Calu3 (cell line): ENCODE measurements around the gene FBXO33. TPM values are rescaled to one million over a fixed set of nuclear protein-coding genes. Genes with fewer than 3 reads are reported as not detected.

Experiments used
- BruUV-seq: library from RNA; stranded (reverse); fragments of 400-500 nt; replicated peaks from 2 replicates; lab custom pipeline; 2021; lab: Mats Ljungman, UMichigan
- CTCF ChIA-PET: fragments of 300-600 bp; sonication (Branson Sonifier 250); formaldehyde crosslinking; loops from one replicate; lab custom pipeline; 2022; ENCODE audit warnings: antibody characterized with exemption; lab: Charles Lee
- DNase-seq: peaks from one replicate; pipeline ENCODE4 v3.0.0; 2022
- H3K27ac Mint-ChIP-seq: one replicate; pipeline ENCODE4 v1.8.0; 2022; ENCODE audit warnings: mixed read lengths; ENCODE audit not compliant: unreplicated experiment
- H3K27me3 Mint-ChIP-seq: one replicate; pipeline ENCODE4 v1.8.0; 2022; ENCODE audit warnings: mixed read lengths; ENCODE audit not compliant: unreplicated experiment
- H3K36me3 Mint-ChIP-seq: one replicate; pipeline ENCODE4 v1.8.0; 2022; ENCODE audit warnings: mild to moderate bottlenecking, moderate library complexity, mixed read lengths; ENCODE audit not compliant: insufficient read depth, unreplicated experiment
- H3K4me1 Mint-ChIP-seq: one replicate; pipeline ENCODE4 v1.8.0; 2022; ENCODE audit warnings: mild to moderate bottlenecking, low read depth, mixed read lengths; ENCODE audit not compliant: unreplicated experiment
- H3K4me3 Mint-ChIP-seq: one replicate; pipeline ENCODE4 v1.8.0; 2022; ENCODE audit warnings: mild to moderate bottlenecking, low read depth, moderate library complexity, mixed read lengths; ENCODE audit not compliant: unreplicated experiment
- H3K9me3 Mint-ChIP-seq: one replicate; pipeline ENCODE4 v1.8.0; 2022; ENCODE audit warnings: low read depth, mixed read lengths; ENCODE audit not compliant: unreplicated experiment
- intact Hi-C: fragments of 100-400 bp; cut with micrococcal nuclease; formaldehyde crosslinking; loops from one replicate; pipeline ENCODE4 v1.10.0; 2022; ENCODE audit not compliant: unreplicated experiment
- total RNA-seq: library from RNA; stranded (reverse); gene quantifications from 2 replicates; pipeline ENCODE4 v1.2.3, GENCODE V29; 2022
- TF ChIP-seq, protein P1 (sequence below): fragments of 200-600 bp; IDR thresholded peaks from one replicate; pipeline ENCODE4 v1.8.0; 2022; ENCODE audit warnings: antibody characterized with exemption; ENCODE audit not compliant: unreplicated experiment

The FBXO33 gene
- total RNA-seq, 1 experiment from 2014 or later, result 8.6 TPM

DNA sequence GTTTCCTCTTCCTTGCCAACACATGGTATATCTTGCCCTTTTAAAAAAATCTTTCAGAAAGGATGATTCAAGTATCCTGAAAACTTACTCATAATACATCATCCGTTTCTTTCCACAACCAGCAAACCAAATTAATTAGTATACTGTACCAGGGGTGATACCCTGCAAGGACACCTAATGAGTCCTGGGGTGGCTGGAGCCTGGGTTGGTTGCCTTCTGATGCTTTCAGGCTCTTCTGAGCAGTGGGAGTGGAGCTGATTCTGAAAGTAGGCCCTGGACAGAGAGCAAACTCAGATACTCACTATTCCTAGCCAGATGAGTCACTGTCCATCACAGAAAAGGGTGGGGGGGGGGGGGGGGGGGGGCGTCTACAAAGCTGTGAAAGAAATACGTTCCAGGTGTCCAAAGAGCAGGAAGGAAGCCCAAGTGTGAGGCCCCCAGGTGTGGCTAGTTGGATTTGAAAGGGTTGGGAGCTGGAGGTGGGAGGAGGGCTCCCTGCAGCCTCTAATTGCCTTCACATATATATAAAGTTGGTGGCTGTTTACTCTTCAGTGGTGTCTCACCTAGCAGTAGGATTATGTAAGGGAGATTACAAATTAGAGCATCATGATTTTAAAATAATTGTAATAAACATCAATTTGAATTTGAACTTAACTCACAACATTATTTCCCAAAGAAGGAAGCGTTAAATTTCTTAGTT, 36.5 kb downstream of the FBXO33 start:
- Mint-ChIP-seq H3K27ac (no peak overlapping the region), H3K27me3 (no peaks in the 10 kb centered on the region), H3K4me1 (no peaks in the 10 kb centered on the region), H3K4me3 (no peak overlapping the region), H3K36me3 (no peaks in the 10 kb centered on the region), H3K9me3 (no peaks in the 10 kb centered on the region)
- CTCF ChIA-PET, result interaction anchor here (0.6 kb wide), 1 partner anchor 23 kb away, joined by 3 read pairs; no protein-coding TSS in a partner anchor
- TF ChIP-seq, protein P1, sequence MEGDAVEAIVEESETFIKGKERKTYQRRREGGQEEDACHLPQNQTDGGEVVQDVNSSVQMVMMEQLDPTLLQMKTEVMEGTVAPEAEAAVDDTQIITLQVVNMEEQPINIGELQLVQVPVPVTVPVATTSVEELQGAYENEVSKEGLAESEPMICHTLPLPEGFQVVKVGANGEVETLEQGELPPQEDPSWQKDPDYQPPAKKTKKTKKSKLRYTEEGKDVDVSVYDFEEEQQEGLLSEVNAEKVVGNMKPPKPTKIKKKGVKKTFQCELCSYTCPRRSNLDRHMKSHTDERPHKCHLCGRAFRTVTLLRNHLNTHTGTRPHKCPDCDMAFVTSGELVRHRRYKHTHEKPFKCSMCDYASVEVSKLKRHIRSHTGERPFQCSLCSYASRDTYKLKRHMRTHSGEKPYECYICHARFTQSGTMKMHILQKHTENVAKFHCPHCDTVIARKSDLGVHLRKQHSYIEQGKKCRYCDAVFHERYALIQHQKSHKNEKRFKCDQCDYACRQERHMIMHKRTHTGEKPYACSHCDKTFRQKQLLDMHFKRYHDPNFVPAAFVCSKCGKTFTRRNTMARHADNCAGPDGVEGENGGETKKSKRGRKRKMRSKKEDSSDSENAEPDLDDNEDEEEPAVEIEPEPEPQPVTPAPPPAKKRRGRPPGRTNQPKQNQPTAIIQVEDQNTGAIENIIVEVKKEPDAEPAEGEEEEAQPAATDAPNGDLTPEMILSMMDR, result no peak
- no peak for DNase-seq
- intact Hi-C loops, result no loop called here
- no TSS peak for BruUV-seq

DNA sequence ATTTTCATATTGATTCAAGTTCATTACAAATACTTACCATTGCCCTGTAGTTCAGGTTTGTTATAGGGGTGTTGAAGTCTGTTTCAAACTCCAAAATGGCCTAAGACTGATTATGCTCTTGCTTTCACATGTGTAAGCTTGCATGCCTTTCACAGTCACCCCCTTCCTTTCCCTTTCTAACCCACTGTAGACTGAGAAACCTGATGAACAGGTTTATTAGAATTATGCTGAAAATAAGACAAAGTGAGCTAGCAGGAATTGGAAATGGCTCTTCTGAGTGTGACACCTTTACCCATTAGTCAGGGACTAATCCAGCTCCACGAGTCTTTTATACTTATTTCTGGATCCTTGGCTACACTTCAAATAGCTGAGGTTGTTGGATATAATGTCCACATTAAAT, 38.9 kb downstream of the FBXO33 start:
- Mint-ChIP-seq H3K27ac (no peak overlapping the region), H3K4me3 (no peak overlapping the region), H3K4me1 (no peaks in the 10 kb centered on the region), H3K27me3 (no peaks in the 10 kb centered on the region), H3K36me3 (no peaks in the 10 kb centered on the region), H3K9me3 (no peaks in the 10 kb centered on the region)
- intact Hi-C loops, result no loop called here
- DNase-seq, result peak; percentile 9
- no TSS peak for BruUV-seq
- TF ChIP-seq, protein P1, result no peak
- CTCF ChIA-PET, result interaction anchor here (0.6 to 0.7 kb wide), 2 partner anchors 161 to 291 kb away, joined by 3 to 4 read pairs; no protein-coding TSS in a partner anchor

DNA sequence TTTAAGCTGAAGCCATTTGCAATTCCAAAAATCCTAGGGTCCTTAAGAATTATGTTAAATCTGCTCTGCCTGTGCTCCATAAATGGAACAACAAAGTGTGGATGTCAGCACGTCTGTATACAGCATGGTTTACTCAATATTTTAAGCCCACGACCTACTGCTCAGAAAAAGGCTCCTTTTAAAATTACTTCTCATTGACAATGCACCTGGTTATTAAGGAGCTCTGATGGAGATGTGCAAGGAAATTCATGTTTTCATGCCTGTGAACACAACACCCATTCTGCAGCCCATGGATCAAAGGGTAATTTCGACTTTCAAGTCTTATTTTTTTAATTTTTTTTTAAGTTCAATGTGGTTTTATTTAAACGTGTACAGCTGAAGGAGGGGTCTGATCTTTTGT, 48.1 kb downstream of the FBXO33 start:
- no peaks in the 10 kb centered on the region for H3K4me1 Mint-ChIP-seq
- CTCF ChIA-PET, result no interaction called here
- no peaks in the 10 kb centered on the region for H3K36me3 Mint-ChIP-seq
- BruUV-seq, result no TSS peak
- H3K9me3 Mint-ChIP-seq, result no peaks in the 10 kb centered on the region
- intact Hi-C loops, result no loop called here
- no peak for DNase-seq
- TF ChIP-seq, protein P1, result no peak
- no peak overlapping the region for H3K4me3 Mint-ChIP-seq
- H3K27ac Mint-ChIP-seq, result no peak overlapping the region
- no peaks in the 10 kb centered on the region for H3K27me3 Mint-ChIP-seq

DNA sequence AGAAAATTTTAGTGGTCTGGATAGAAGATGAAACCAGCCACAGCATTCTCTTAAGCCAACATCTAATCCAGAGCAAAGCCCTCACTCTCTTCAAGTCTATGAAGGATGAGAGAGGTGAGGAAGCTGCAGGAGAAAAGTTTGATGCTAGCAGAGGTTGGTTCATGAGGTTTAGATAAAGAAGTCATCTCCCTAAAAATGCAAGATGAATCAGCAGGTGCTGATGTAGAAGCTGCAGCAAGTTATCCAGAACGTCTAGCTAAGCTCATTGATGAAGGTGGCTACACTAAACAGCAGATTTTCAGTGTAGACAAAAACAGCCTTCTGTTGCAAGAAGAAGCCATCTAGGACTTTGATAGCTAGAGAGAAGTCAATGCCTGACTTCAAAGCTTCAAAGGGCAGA, 48.5 kb downstream of the FBXO33 start:
- BruUV-seq, result no TSS peak
- H3K27me3 Mint-ChIP-seq, result no peaks in the 10 kb centered on the region
- intact Hi-C loops, result no loop called here
- no peaks in the 10 kb centered on the region for H3K36me3 Mint-ChIP-seq
- TF ChIP-seq, protein P1, result no peak
- H3K27ac Mint-ChIP-seq, result no peak overlapping the region
- DNase-seq, result no peak
- H3K9me3 Mint-ChIP-seq, result no peaks in the 10 kb centered on the region
- H3K4me1 Mint-ChIP-seq, result no peaks in the 10 kb centered on the region
- H3K4me3 Mint-ChIP-seq, result no peak overlapping the region
- CTCF ChIA-PET, result no interaction called here
